Activated naive CD8-positive, alpha-beta T cell (primary cell): ENCODE measurements around the gene ZBED2.

Experiments
- H3K27ac Mint-ChIP-seq: one replicate; pipeline ENCODE4 v1.8.0; 2021; ENCODE audit warnings: mixed read lengths
- H3K27me3 Mint-ChIP-seq: one replicate; pipeline ENCODE4 v1.8.0; 2021; ENCODE audit warnings: mixed read lengths
- H3K36me3 Mint-ChIP-seq: one replicate; pipeline ENCODE4 v1.8.0; 2021; ENCODE audit warnings: mixed read lengths
- H3K4me1 Mint-ChIP-seq: one replicate; pipeline ENCODE4 v1.8.0; 2021; ENCODE audit warnings: low read depth, mixed read lengths
- H3K4me3 Mint-ChIP-seq: one replicate; pipeline ENCODE4 v1.8.0; 2021; ENCODE audit warnings: mild to moderate bottlenecking, mixed read lengths
- H3K9me3 Mint-ChIP-seq: one replicate; pipeline ENCODE4 v1.8.0; 2021; ENCODE audit warnings: low read depth, mixed read lengths

ZBED2 gene

DNA sequence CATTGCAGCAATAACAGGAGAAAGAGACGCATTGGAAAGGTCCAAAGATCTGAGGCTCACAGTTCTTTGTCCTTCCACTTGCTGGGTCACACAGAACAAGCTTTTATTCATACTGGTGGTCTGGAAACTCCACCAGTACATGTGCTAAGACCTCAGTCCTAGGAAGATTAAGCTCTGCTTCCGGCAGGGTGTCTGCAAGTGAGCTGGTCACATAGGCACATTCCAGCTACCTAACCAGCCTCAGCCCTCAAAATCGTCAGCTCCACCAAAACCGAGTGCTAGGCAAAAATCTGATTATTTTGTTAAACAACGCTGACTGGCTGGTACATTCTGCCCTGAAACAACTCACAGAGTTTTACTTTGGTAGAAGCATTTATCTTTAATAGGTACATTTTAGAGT, 2.2 kb downstream of the ZBED2 start:
- H3K27ac Mint-ChIP-seq, result peak overlapping the region; percentile 94
- H3K9me3 Mint-ChIP-seq, result no peaks in the 10 kb centered on the region
- peaks cover 76% of the 10 kb centered on the region for H3K4me1 Mint-ChIP-seq
- H3K36me3 Mint-ChIP-seq, result peaks cover 25% of the 10 kb centered on the region
- H3K27me3 Mint-ChIP-seq, result no peaks in the 10 kb centered on the region
- H3K4me3 Mint-ChIP-seq, result peak overlapping the region; percentile 91

DNA sequence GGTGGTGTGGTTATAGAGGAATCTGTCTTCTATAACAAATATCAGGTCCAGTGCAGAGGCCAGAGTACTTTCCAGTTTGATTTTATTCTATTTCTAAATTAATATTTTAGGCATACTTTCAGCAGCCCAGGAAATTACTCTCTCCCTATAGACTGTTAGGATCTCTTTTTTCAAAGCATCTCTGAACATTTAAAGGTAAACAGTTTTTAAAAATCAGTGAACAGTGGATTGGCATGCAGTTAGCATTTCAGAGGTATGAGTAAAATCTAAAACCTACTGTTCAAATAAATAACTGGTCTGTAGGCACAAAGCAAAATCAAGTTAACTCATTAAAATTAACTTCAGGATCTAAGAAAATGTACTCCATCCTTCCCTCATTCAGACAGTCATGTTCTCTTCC, 3.0 kb downstream of the ZBED2 start:
- H3K27ac Mint-ChIP-seq, result peak overlapping the region; percentile 59
- peaks cover 76% of the 10 kb centered on the region for H3K4me1 Mint-ChIP-seq
- H3K4me3 Mint-ChIP-seq, result peak overlapping the region; percentile 91
- no peaks in the 10 kb centered on the region for H3K9me3 Mint-ChIP-seq
- H3K27me3 Mint-ChIP-seq, result no peaks in the 10 kb centered on the region
- H3K36me3 Mint-ChIP-seq, result peaks cover 27% of the 10 kb centered on the region

DNA sequence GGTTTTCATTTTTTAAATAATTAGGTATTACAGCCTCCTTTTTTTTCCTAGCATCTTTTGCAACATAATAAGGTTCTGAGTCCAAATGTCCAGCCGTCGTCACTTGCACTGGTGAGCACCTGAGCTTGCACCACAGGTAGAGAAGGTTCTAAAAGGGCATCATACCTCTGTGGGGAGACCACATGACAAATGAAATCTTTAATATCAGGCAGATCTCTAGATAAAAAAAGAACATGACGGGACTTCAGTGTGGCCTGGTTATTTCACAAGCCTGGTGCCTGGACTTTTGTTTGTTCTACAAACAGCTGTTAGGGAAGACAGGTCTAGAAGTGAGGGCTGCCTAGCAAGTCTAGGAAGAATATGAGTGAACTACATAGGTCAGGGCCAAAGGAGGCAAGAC, 3.6 kb downstream of the ZBED2 start:
- no peaks in the 10 kb centered on the region for H3K27me3 Mint-ChIP-seq
- peaks cover 4% of the 10 kb centered on the region for H3K9me3 Mint-ChIP-seq
- peak overlapping the region; percentile 69 for H3K4me3 Mint-ChIP-seq
- H3K4me1 Mint-ChIP-seq, result peaks cover 74% of the 10 kb centered on the region
- H3K27ac Mint-ChIP-seq, result peak overlapping the region; percentile 59
- H3K36me3 Mint-ChIP-seq, result peaks cover 31% of the 10 kb centered on the region

GRCh38 chr3:111590143-111590491, 5.0 kb downstream of the ZBED2 start:
- Mint-ChIP-seq H3K4me3 (no peak overlapping the region), H3K27me3 (no peaks in the 10 kb centered on the region), H3K27ac (peak overlapping the region; percentile 64), H3K36me3 (peaks cover 37% of the 10 kb centered on the region), H3K9me3 (peaks cover 9% of the 10 kb centered on the region), H3K4me1 (peaks cover 68% of the 10 kb centered on the region)

- peak overlapping the region; percentile 84 for H3K27ac Mint-ChIP-seq
- peaks cover 39% of the 10 kb centered on the region for H3K36me3 Mint-ChIP-seq
- H3K27me3 Mint-ChIP-seq, result no peaks in the 10 kb centered on the region
- H3K4me3 Mint-ChIP-seq, result peak overlapping the region; percentile 15
- peaks cover 64% of the 10 kb centered on the region for H3K4me1 Mint-ChIP-seq
- peaks cover 9% of the 10 kb centered on the region for H3K9me3 Mint-ChIP-seq
Measured at GRCh38 chr3:111589303-111590142, 5.6 kb downstream of the ZBED2 start.

DNA sequence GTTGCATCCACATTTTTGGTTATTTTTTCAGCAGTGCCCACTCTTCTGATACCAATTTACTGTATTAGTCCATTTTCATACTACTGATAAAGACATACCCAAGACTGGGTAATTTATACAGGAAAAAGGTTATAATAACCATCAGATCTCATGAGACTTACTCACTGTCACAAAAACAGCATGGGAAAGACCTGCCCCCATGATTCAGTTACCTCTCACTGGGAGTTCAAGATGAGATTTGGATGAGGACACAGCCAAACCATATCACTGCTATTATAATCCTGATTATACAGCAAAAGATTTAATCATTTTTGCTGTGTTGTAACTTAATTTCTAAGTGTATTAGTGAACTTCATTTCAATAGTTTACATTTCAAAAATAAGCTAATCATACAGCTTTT, 6.6 kb downstream of the ZBED2 start:
- Mint-ChIP-seq H3K4me3 (no peak overlapping the region), H3K36me3 (peaks cover 41% of the 10 kb centered on the region), H3K4me1 (peaks cover 61% of the 10 kb centered on the region), H3K9me3 (peaks cover 9% of the 10 kb centered on the region), H3K27me3 (no peaks in the 10 kb centered on the region), H3K27ac (peak overlapping the region; percentile 90)

GRCh38 chr3:111585217-111585616, 9.9 kb downstream of the ZBED2 start:
- peaks cover 76% of the 10 kb centered on the region for H3K4me1 Mint-ChIP-seq
- H3K27me3 Mint-ChIP-seq, result no peaks in the 10 kb centered on the region
- H3K9me3 Mint-ChIP-seq, result peaks cover 13% of the 10 kb centered on the region
- H3K4me3 Mint-ChIP-seq, result no peak overlapping the region
- H3K27ac Mint-ChIP-seq, result peak overlapping the region; percentile 61
- H3K36me3 Mint-ChIP-seq, result peaks cover 52% of the 10 kb centered on the region

- Mint-ChIP-seq H3K27me3 (no peaks in the 10 kb centered on the region), H3K4me1 (peaks cover 79% of the 10 kb centered on the region), H3K9me3 (peaks cover 13% of the 10 kb centered on the region), H3K36me3 (peaks cover 52% of the 10 kb centered on the region), H3K27ac (peak overlapping the region; percentile 75), H3K4me3 (no peak overlapping the region)
Measured at GRCh38 chr3:111584744-111585143, 10.4 kb downstream of the ZBED2 start.

GRCh38 chr3:111582120-111582474, 13.0 kb downstream of the ZBED2 start:
- peaks cover 13% of the 10 kb centered on the region for H3K9me3 Mint-ChIP-seq
- H3K4me3 Mint-ChIP-seq, result peak overlapping the region; percentile 40
- H3K27ac Mint-ChIP-seq, result peak overlapping the region; percentile 92
- no peaks in the 10 kb centered on the region for H3K27me3 Mint-ChIP-seq
- peaks cover 52% of the 10 kb centered on the region for H3K36me3 Mint-ChIP-seq
- H3K4me1 Mint-ChIP-seq, result peaks cover 83% of the 10 kb centered on the region

- Mint-ChIP-seq H3K36me3 (peaks cover 48% of the 10 kb centered on the region), H3K27ac (peak overlapping the region; percentile 92), H3K4me1 (peaks cover 84% of the 10 kb centered on the region), H3K27me3 (no peaks in the 10 kb centered on the region), H3K9me3 (peaks cover 10% of the 10 kb centered on the region), H3K4me3 (no peak overlapping the region)
Measured at GRCh38 chr3:111581403-111582119, 13.6 kb downstream of the ZBED2 start.

- Mint-ChIP-seq H3K36me3 (peaks cover 46% of the 10 kb centered on the region), H3K27ac (peak overlapping the region; percentile 92), H3K4me3 (no peak overlapping the region), H3K27me3 (no peaks in the 10 kb centered on the region), H3K4me1 (peaks cover 87% of the 10 kb centered on the region), H3K9me3 (peaks cover 5% of the 10 kb centered on the region)
Measured at GRCh38 chr3:111579495-111579894, 15.7 kb downstream of the ZBED2 start.

DNA sequence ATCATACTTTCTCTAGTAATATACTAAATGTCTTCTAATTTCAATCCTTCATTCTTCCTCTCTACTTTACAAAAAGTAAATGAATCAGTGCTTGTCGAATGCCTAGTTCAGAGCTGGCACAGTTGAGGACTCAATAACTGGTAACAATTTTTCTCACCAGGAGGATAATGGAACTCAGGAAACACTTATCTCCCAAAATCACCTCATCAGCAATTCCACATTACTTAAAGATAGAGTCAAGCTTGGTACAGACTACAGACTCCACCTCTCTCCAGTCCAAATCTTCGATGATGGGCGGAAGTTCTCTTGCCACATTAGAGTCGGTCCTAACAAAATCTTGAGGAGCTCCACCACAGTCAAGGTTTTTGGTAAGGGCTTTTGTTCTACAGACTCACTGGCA, 16.3 kb downstream of the ZBED2 start:
- Mint-ChIP-seq H3K27ac (peak overlapping the region; percentile 92), H3K4me1 (peaks cover 83% of the 10 kb centered on the region), H3K4me3 (no peak overlapping the region), H3K9me3 (peaks cover 5% of the 10 kb centered on the region), H3K27me3 (no peaks in the 10 kb centered on the region), H3K36me3 (peaks cover 40% of the 10 kb centered on the region)

DNA sequence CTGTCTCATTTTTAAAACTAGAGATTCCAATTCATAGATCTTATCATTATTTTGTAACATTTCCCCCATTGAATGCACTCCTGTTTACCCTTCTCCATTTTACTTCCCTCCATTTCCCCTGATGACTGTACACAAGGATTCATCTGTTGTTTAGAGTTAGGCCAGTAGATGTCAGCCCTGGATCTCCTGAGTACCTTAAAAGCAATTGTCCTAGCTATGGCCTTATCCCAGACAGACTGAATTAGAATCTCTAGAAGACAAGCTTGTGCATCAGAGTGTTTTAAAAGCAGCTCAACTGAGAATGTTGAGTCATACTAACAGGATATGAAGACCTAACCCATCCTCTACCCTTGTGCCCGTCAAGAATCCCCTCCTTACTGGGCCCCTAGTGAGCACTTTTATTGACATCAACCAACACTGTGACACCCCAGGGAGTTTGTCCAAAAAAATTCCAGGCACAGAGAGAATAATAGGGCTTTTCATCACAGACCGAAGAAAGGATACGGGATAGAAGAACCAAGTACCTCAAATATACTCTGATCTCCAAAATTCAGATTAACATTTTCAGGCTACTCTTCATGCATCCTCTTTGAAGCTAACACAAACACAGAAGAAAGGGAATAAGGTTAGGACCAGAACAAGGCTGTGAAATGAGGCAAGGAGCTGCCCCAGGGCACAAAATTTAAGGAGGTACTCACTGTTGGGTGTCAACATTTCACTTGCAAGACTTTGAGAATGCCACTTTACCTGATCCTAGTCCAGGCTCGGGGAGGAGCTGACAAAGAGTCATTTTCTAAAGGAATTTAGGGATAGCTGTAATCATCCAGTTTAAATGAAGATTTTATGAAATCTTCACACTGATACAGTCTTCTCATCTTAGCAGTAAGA, 17.1 kb downstream of the ZBED2 start:
- Mint-ChIP-seq H3K27me3 (no peaks in the 10 kb centered on the region), H3K27ac (peak overlapping the region; percentile 92), H3K4me1 (peaks cover 84% of the 10 kb centered on the region), H3K36me3 (peaks cover 37% of the 10 kb centered on the region), H3K9me3 (peaks cover 5% of the 10 kb centered on the region), H3K4me3 (peak overlapping the region; percentile 23)

GRCh38 chr3:111577113-111577512, 18.0 kb downstream of the ZBED2 start:
- Mint-ChIP-seq H3K9me3 (peaks cover 1% of the 10 kb centered on the region), H3K27ac (peak overlapping the region; percentile 92), H3K36me3 (peaks cover 31% of the 10 kb centered on the region), H3K4me3 (no peak overlapping the region), H3K27me3 (no peaks in the 10 kb centered on the region), H3K4me1 (peaks cover 84% of the 10 kb centered on the region)
